WERI-Rb-1 (cell line): ENCODE results near the gene HDAC10.

Experiments
- DNase-seq: peaks from one replicate; pipeline ENCODE4 v3.0.0-alpha.2; 2020
- H3K27ac ChIP-seq: fragments of 250-450 bp; sonication (Bioruptor Pico); 2 replicates; pipeline ENCODE4 v1.5.1; 2020; ENCODE audit warnings: mild to moderate bottlenecking, moderate library complexity
- H3K27me3 ChIP-seq: fragments of 250-450 bp; sonication (Bioruptor Pico); 2 replicates; pipeline ENCODE4 v1.5.1; 2021; ENCODE audit warnings: mild to moderate bottlenecking, low read depth, moderate library complexity; ENCODE audit not compliant: insufficient read depth, severe bottlenecking
- H3K36me3 ChIP-seq: fragments of 250-450 bp; sonication (Bioruptor Pico); 2 replicates; pipeline ENCODE4 v1.5.1; 2020; ENCODE audit warnings: mild to moderate bottlenecking, moderate library complexity
- H3K4me3 ChIP-seq: 2 replicates; pipeline ENCODE4 v1.5.1; 2011; ENCODE audit warnings: low read depth, mild to moderate bottlenecking, control low read depth, low read length
- H3K9me3 ChIP-seq: fragments of 250-450 bp; sonication (Bioruptor Pico); 2 replicates; pipeline ENCODE4 v1.5.1; 2021; ENCODE audit warnings: mild to moderate bottlenecking, moderate library complexity; ENCODE audit not compliant: severe bottlenecking
- CTCF ChIP-seq: IDR thresholded peaks from 2 replicates; pipeline ENCODE4 v1.5.1; 2011; ENCODE audit warnings: low read depth, mild to moderate bottlenecking, control low read depth, inconsistent platforms, low read length

The HDAC10 gene

GRCh38 chr22:50197000-50197800, 53.9 kb downstream of the HDAC10 start:
- Histone ChIP-seq H3K36me3 (peaks cover 35% of the 10 kb centered on the region), H3K27me3 (no peaks in the 10 kb centered on the region), H3K27ac (no peak overlapping the region), H3K4me3 (no peak overlapping the region), H3K9me3 (no peaks in the 10 kb centered on the region)
- TF ChIP-seq CTCF: no peak
- DNase-seq: no peak

DNA sequence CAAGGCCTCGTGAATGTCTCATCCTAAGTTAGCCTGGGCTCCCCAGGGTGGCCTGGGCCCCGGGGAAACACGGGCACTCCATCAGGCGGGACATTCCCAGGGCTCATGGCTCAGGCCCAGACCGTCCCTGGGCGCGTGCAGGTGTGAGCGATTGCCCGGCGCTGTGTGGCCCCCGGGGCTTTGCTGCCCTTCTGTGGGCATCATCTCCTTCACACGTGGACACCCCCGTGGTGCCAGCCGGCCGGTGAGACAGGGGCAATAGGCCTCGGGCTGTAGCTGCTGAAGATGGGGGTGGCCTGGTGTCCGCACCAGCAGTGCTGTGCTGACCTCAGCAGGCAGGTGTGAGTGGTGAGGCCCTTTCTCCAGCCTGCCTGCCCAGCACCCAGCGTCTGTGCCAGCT, 54.8 kb downstream of the HDAC10 start:
- TF ChIP-seq CTCF: no peak
- H3K9me3 ChIP-seq: no peaks in the 10 kb centered on the region
- no peaks in the 10 kb centered on the region for H3K27me3 ChIP-seq
- DNase-seq: no peak
- H3K36me3 ChIP-seq: peaks cover 35% of the 10 kb centered on the region
- no peak overlapping the region for H3K4me3 ChIP-seq
- H3K27ac ChIP-seq: no peak overlapping the region
